GM23248 (cell line): Measurements from ENCODE around the gene CEACAM1. TPM values are rescaled to one million over a fixed set of nuclear protein-coding genes. Genes with fewer than 3 reads are reported as not detected.

Source experiments
- DNase-seq: peaks from one replicate; pipeline ENCODE4 v3.0.0-alpha.2; 2015
- H2AFZ ChIP-seq: fragments of 200-600 bp; sonication (generic); 2 replicates; pipeline ENCODE4 v1.6.1; 2016; ENCODE audit warnings: antibody characterized with exemption
- H3F3A ChIP-seq: fragments of 200-600 bp; sonication (generic); 2 replicates; pipeline ENCODE4 v1.6.1; 2016; ENCODE audit warnings: mild to moderate bottlenecking, antibody characterized with exemption, mixed run types; ENCODE audit not compliant: insufficient read depth
- H3K27ac ChIP-seq: fragments of 200-600 bp; sonication (generic); 2 replicates; pipeline ENCODE4 v1.5.1; 2016; ENCODE audit warnings: mild to moderate bottlenecking
- H3K27me3 ChIP-seq: fragments of 200-600 bp; sonication (generic); replicated peaks from 2 replicates; pipeline ENCODE4 v1.6.1; 2016; ENCODE audit warnings: mild to moderate bottlenecking; ENCODE audit not compliant: insufficient read depth
- H3K36me3 ChIP-seq: fragments of 200-600 bp; sonication (generic); 2 replicates; pipeline ENCODE4 v1.6.1; 2016; ENCODE audit warnings: low read depth, mild to moderate bottlenecking
- H3K4me1 ChIP-seq: fragments of 200-600 bp; sonication (generic); 2 replicates; pipeline ENCODE4 v1.6.1; 2016; ENCODE audit warnings: mild to moderate bottlenecking; ENCODE audit not compliant: insufficient read depth
- H3K4me2 ChIP-seq: fragments of 200-600 bp; sonication (generic); one replicate; pipeline ENCODE4 v1.6.1; 2016; ENCODE audit warnings: mild to moderate bottlenecking; ENCODE audit not compliant: unreplicated experiment
- H3K4me3 ChIP-seq: fragments of 200-600 bp; sonication (generic); 2 replicates; pipeline ENCODE4 v1.5.1; 2016; ENCODE audit warnings: mild to moderate bottlenecking
- H3K79me2 ChIP-seq: fragments of 200-600 bp; sonication (generic); 2 replicates; pipeline ENCODE4 v1.6.1; 2016; ENCODE audit warnings: mild to moderate bottlenecking; ENCODE audit not compliant: insufficient read depth
- H3K9ac ChIP-seq: fragments of 200-600 bp; sonication (generic); 2 replicates; pipeline ENCODE4 v1.6.1; 2016; ENCODE audit warnings: mild to moderate bottlenecking
- H3K9me2 ChIP-seq: fragments of 200-600 bp; sonication (generic); 2 replicates; pipeline ENCODE4 v1.6.1; 2016; ENCODE audit warnings: mixed run types, mild to moderate bottlenecking, moderate library complexity; ENCODE audit not compliant: insufficient read depth
- H3K9me3 ChIP-seq: fragments of 200-600 bp; sonication (generic); one replicate; pipeline ENCODE4 v1.6.1; 2017; ENCODE audit warnings: low read depth
- H4K20me1 ChIP-seq: fragments of 200-600 bp; sonication (generic); 2 replicates; pipeline ENCODE4 v1.6.0; 2016; ENCODE audit not compliant: insufficient read depth
- EZH2 ChIP-seq: fragments of 200-600 bp; sonication (generic); IDR thresholded peaks from 2 replicates; pipeline ENCODE4 v1.6.1; 2018; ENCODE audit warnings: antibody characterized with exemption, mild to moderate bottlenecking; ENCODE audit not compliant: insufficient read depth, poor library complexity, severe bottlenecking
- EZH2phosphoT487 ChIP-seq: fragments of 200-600 bp; sonication (generic); IDR thresholded peaks from 2 replicates; pipeline ENCODE4 v1.6.1; 2018; ENCODE audit warnings: antibody characterized with exemption, moderate library complexity, mild to moderate bottlenecking, low read depth; ENCODE audit not compliant: insufficient read depth
- WGBS, 2 experiments: methylation state at CpG; one replicate each; pipeline ENCODE4 v1.1.6; 2015 to 2017; ENCODE audit warnings: low lambda C conversion rate in 2 of 2, low coverage in 1 of 2; ENCODE audit errors: missing lambda C conversion rate in 2 of 2; 5-methylcytosine and 5-hydroxymethylcytosine counted together
- in situ Hi-C: fragments of 300-500 bp; cut with MboI; formaldehyde crosslinking; loops from 2 replicates; pipeline ENCODE4 v1.15.0; 2020
- polyA plus RNA-seq: library from polyadenylated mRNA; unstranded; fragments of >200 nt; fragmentation: Nextera tagmentation; extraction: Ambion mirVana; gene quantifications from 2 replicates; pipeline ENCODE4 v1.2.1, GENCODE V29; 2016
- total RNA-seq: library from RNA; depleted of rRNA; stranded (reverse); fragments of >200 nt; shearing (Covaris generic); gene quantifications from 2 replicates; pipeline ENCODE4 v1.2.3, GENCODE V29; 2014

Gene CEACAM1
- total and polyA plus RNA-seq, 2 experiments from 2014 or later, result not detected

GRCh38 chr19:42475366-42475765 lies 52.9 kb downstream of the CEACAM1 start:
- Histone ChIP-seq H3K36me3 (no peaks in the 10 kb centered on the region), H3K9ac (no peak overlapping the region), H3K27ac (no peak overlapping the region), H3K9me2 (no peaks in the 10 kb centered on the region), H3F3A (no peaks in the 10 kb centered on the region), H3K27me3 (peaks cover 55% of the 10 kb centered on the region), H3K79me2 (no peaks in the 10 kb centered on the region), H3K9me3 (no peaks in the 10 kb centered on the region), H3K4me3 (no peak overlapping the region), H3K4me2 (no peak overlapping the region), H4K20me1 (no peaks in the 10 kb centered on the region), H2AFZ (no peak overlapping the region), H3K4me1 (no peaks in the 10 kb centered on the region)
- no peak for DNase-seq
- TF ChIP-seq EZH2 (no peak), EZH2phosphoT487 (no peak)
- WGBS, 2 experiments, result 49 to 60% methylated on average over 4 of the region's 4 CpGs
- in situ Hi-C loops, result no loop called here

GRCh38 chr19:42474743-42475142 lies 53.5 kb downstream of the CEACAM1 start:
- H3K9ac ChIP-seq, result no peak overlapping the region
- no peaks in the 10 kb centered on the region for H3K36me3 ChIP-seq
- H3F3A ChIP-seq, result no peaks in the 10 kb centered on the region
- peaks cover 55% of the 10 kb centered on the region for H3K27me3 ChIP-seq
- H3K27ac ChIP-seq, result no peak overlapping the region
- H2AFZ ChIP-seq, result no peak overlapping the region
- no peaks in the 10 kb centered on the region for H3K79me2 ChIP-seq
- 63 to 65% methylated on average over 4 of the region's 4 CpGs for WGBS, 2 experiments
- in situ Hi-C loops, result no loop called here
- DNase-seq, result no peak
- no peaks in the 10 kb centered on the region for H4K20me1 ChIP-seq
- no peaks in the 10 kb centered on the region for H3K9me2 ChIP-seq
- no peak overlapping the region for H3K4me2 ChIP-seq
- H3K4me3 ChIP-seq, result no peak overlapping the region
- H3K4me1 ChIP-seq, result peaks cover under 1% of the 10 kb centered on the region; the same call in 1 of the 2 replicates
- TF ChIP-seq EZH2phosphoT487 (no peak), EZH2 (no peak)
- H3K9me3 ChIP-seq, result no peaks in the 10 kb centered on the region

GRCh38 chr19:42473686-42474085 lies 54.6 kb downstream of the CEACAM1 start:
- no peak overlapping the region for H2AFZ ChIP-seq
- WGBS, 2 experiments, result 9 to 12% methylated on average over 6 of the region's 6 CpGs
- H3K4me1 ChIP-seq, result peaks cover 2% of the 10 kb centered on the region; the same call in 1 of the 2 replicates
- H3K9me2 ChIP-seq, result no peaks in the 10 kb centered on the region
- H3K27me3 ChIP-seq, result peaks cover 55% of the 10 kb centered on the region
- no peak for TF ChIP-seq EZH2
- no peak for TF ChIP-seq EZH2phosphoT487
- no peak overlapping the region for H3K4me2 ChIP-seq
- no peaks in the 10 kb centered on the region for H3F3A ChIP-seq
- H4K20me1 ChIP-seq, result no peaks in the 10 kb centered on the region
- no peaks in the 10 kb centered on the region for H3K79me2 ChIP-seq
- DNase-seq, result no peak
- no peaks in the 10 kb centered on the region for H3K9me3 ChIP-seq
- no peak overlapping the region for H3K9ac ChIP-seq
- H3K27ac ChIP-seq, result no peak overlapping the region
- in situ Hi-C loops, result no loop called here
- H3K4me3 ChIP-seq, result no peak overlapping the region
- H3K36me3 ChIP-seq, result no peaks in the 10 kb centered on the region

GRCh38 chr19:42472402-42473147 lies 55.7 kb downstream of the CEACAM1 start:
- H3K9ac ChIP-seq, result no peak overlapping the region
- H3K79me2 ChIP-seq, result no peaks in the 10 kb centered on the region
- H3F3A ChIP-seq, result peaks cover 5% of the 10 kb centered on the region
- no peak overlapping the region for H2AFZ ChIP-seq
- TF ChIP-seq EZH2 (no peak), EZH2phosphoT487 (no peak)
- in situ Hi-C loops, result no loop called here
- peaks cover 8% of the 10 kb centered on the region for H3K4me1 ChIP-seq
- peaks cover 55% of the 10 kb centered on the region for H3K27me3 ChIP-seq
- no peak overlapping the region for H3K27ac ChIP-seq
- no peak for DNase-seq
- 61 to 69% methylated on average over 7 of the region's 7 CpGs for WGBS, 2 experiments
- no peaks in the 10 kb centered on the region for H3K9me2 ChIP-seq
- H3K36me3 ChIP-seq, result no peaks in the 10 kb centered on the region
- H4K20me1 ChIP-seq, result no peaks in the 10 kb centered on the region
- H3K9me3 ChIP-seq, result no peaks in the 10 kb centered on the region
- H3K4me3 ChIP-seq, result no peak overlapping the region
- H3K4me2 ChIP-seq, result no peak overlapping the region
